ENCODE measurements around the gene CD44. TPM values are rescaled to one million over a fixed set of nuclear protein-coding genes. Genes with fewer than 3 reads are reported as not detected.
A peak's percentile ranks its signal among the peaks of the same experiment; 100 is the strongest.

The CD44 gene
- polyA plus RNA-seq, 1 of the 3 experiments (the other 2 are of a cell fraction), result 457 TPM

- Histone ChIP-seq H3K9me2 (no peaks in the 10 kb centered on the region), H3K4me3 (ENCODE audit: low read depth in 2 of 2, low read length in 1 of 2) (no peak overlapping the region), H3K36me3 (replicated peaks in 1 of 2; ENCODE audit: control insufficient read depth in 1 of 2, insufficient read depth in 2 of 2, low read length in 1 of 2) (peaks cover 0 to 6% of the 10 kb centered on the region in 2 experiments), H3K27ac (ENCODE audit: low read depth in 2 of 2, low read length in 1 of 2) (peak overlapping the region in 1 of 2 experiments; percentile 32; a peak in 2 of 4 replicates), H4K20me1 (ENCODE audit: insufficient read depth) (peaks cover 7% of the 10 kb centered on the region), H3K9me3 (no peaks in the 10 kb centered on the region), H3K79me2 (ENCODE audit: insufficient read depth) (peaks cover 20% of the 10 kb centered on the region), H3K4me2 (no peak overlapping the region), H3K4me1 (ENCODE audit: control insufficient read depth in 1 of 2, insufficient read depth in 2 of 2, low read depth in 1 of 2, low read length in 1 of 2) (peaks cover 6 to 19% of the 10 kb centered on the region in 2 experiments; a peak in 3 of 4 replicates), H2AFZ (ENCODE audit: low read depth) (no peak overlapping the region), H3K27me3 (ENCODE audit: insufficient read depth) (no peaks in the 10 kb centered on the region), H3K9ac (no peak overlapping the region), H3F3A (replicated peaks; ENCODE audit: insufficient read depth) (peaks cover 9% of the 10 kb centered on the region)
- ChIA-PET POLR2A (no interaction called here), CTCF (no interaction called here)
- TF ChIP-seq NFIC (IDR thresholded peaks at IDR 0.05; ENCODE audit: borderline replicate concordance) (peak; percentile 60), EP300 (IDR thresholded peaks at IDR 0.05; ENCODE audit: borderline replicate concordance in 1 of 2, low read depth in 1 of 2, low read length in 1 of 2) (peak in 1 of 2 experiments; percentile 36; a peak in 1 of 4 replicates), TEAD4 (IDR thresholded peaks at IDR 0.05; ENCODE audit: borderline replicate concordance, insufficient read depth) (no peak), TCF12 (IDR thresholded peaks at IDR 0.05) (peak; percentile 70), YY1 (IDR thresholded peaks at IDR 0.05; ENCODE audit: low read depth) (no peak), TAF1 (IDR thresholded peaks at IDR 0.05; ENCODE audit: borderline replicate concordance, low read depth, low read length) (no peak), POLR2AphosphoS5 (IDR thresholded peaks at IDR 0.05; ENCODE audit: low read depth, low read length) (peak; percentile 34; the same call in 1 of the 2 replicates)
- TF ChIP-seq, protein P1, sequence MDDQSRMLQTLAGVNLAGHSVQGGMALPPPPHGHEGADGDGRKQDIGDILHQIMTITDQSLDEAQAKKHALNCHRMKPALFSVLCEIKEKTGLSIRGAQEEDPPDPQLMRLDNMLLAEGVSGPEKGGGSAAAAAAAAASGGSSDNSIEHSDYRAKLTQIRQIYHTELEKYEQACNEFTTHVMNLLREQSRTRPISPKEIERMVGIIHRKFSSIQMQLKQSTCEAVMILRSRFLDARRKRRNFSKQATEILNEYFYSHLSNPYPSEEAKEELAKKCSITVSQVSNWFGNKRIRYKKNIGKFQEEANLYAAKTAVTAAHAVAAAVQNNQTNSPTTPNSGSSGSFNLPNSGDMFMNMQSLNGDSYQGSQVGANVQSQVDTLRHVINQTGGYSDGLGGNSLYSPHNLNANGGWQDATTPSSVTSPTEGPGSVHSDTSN (IDR thresholded peaks at IDR 0.05), result peak; percentile 52
- WGBS (ENCODE audit: low lambda C conversion rate), result 70% methylated on average over 3 of the region's 3 CpGs
- no peak for DNase-seq
Measured at GRCh38 chr11:35135222-35135621, 3.7 kb upstream of the CD44 start.

- 92% methylated on average over 5 of the region's 5 CpGs for WGBS (ENCODE audit: low lambda C conversion rate)
- peaks cover 0 to 11% of the 10 kb centered on the region in 2 experiments for H3K36me3 ChIP-seq (replicated peaks in 1 of 2; ENCODE audit: control insufficient read depth in 1 of 2, insufficient read depth in 2 of 2, low read length in 1 of 2)
- POLR2A ChIA-PET, result no interaction called here
- H3K4me1 ChIP-seq (ENCODE audit: control insufficient read depth in 1 of 2, insufficient read depth in 2 of 2, low read depth in 1 of 2, low read length in 1 of 2), result peaks cover 6 to 19% of the 10 kb centered on the region in 2 experiments; a peak in 3 of 4 replicates
- no peak overlapping the region for H3K27ac ChIP-seq (ENCODE audit: low read depth in 2 of 2, low read length in 1 of 2)
- peaks cover 18% of the 10 kb centered on the region for H4K20me1 ChIP-seq (ENCODE audit: insufficient read depth)
- no peak overlapping the region for H3K4me2 ChIP-seq
- H3K27me3 ChIP-seq (ENCODE audit: insufficient read depth), result no peaks in the 10 kb centered on the region
- no peak overlapping the region for H3K4me3 ChIP-seq (ENCODE audit: low read depth in 2 of 2, low read length in 1 of 2)
- peaks cover 18% of the 10 kb centered on the region for H3F3A ChIP-seq (replicated peaks; ENCODE audit: insufficient read depth)
- no peaks in the 10 kb centered on the region for H3K9me3 ChIP-seq
- H3K79me2 ChIP-seq (ENCODE audit: insufficient read depth), result peaks cover 31% of the 10 kb centered on the region
- DNase-seq, result no peak
- no peak overlapping the region for H3K9ac ChIP-seq
- no peaks in the 10 kb centered on the region for H3K9me2 ChIP-seq
- CTCF ChIA-PET, result interaction anchor here (1.6 kb wide), 1 partner anchor 164 kb away, joined by 3 read pairs; no protein-coding TSS in a partner anchor
- no peak overlapping the region for H2AFZ ChIP-seq (ENCODE audit: low read depth)
- no peak for TF ChIP-seq RXRA (IDR thresholded peaks at IDR 0.05; ENCODE audit: borderline replicate concordance, low read depth)
- TF ChIP-seq IRF3 (IDR thresholded peaks at IDR 0.05; ENCODE audit: low read depth, low read length), result no peak
- no peak for TF ChIP-seq RAD21 (IDR thresholded peaks at IDR 0.05; ENCODE audit: low read length)
- TF ChIP-seq MAX (IDR thresholded peaks at IDR 0.05; ENCODE audit: low read depth), result no peak
- TF ChIP-seq YY1 (IDR thresholded peaks at IDR 0.05; ENCODE audit: low read depth), result no peak
- TF ChIP-seq RCOR1 (IDR thresholded peaks at IDR 0.05; ENCODE audit: low read length), result no peak
Measured at GRCh38 chr11:35136311-35136710, 2.7 kb upstream of the CD44 start.
